B cell (primary cell): ENCODE measurements around the gene TTYH1.

ENCODE experiments used
- EZH2 ChIP-seq: IDR thresholded peaks from 2 replicates; pipeline ENCODE4 v1.6.1; 2012; ENCODE audit warnings: borderline replicate concordance, low read depth, mild to moderate bottlenecking, moderate library complexity, low read length; ENCODE audit not compliant: insufficient read depth, poor library complexity, severe bottlenecking
- TF ChIP-seq, protein P1 (sequence below): fragments of 200-600 bp; IDR thresholded peaks from one replicate; pipeline ENCODE4 v1.8.0; 2022; ENCODE audit warnings: antibody characterized with exemption, mild to moderate bottlenecking

GRCh38 chr19:54373781-54374631 lies 41.3 kb upstream of the TTYH1 start:
- no peak for TF ChIP-seq EZH2
- TF ChIP-seq, protein P1, sequence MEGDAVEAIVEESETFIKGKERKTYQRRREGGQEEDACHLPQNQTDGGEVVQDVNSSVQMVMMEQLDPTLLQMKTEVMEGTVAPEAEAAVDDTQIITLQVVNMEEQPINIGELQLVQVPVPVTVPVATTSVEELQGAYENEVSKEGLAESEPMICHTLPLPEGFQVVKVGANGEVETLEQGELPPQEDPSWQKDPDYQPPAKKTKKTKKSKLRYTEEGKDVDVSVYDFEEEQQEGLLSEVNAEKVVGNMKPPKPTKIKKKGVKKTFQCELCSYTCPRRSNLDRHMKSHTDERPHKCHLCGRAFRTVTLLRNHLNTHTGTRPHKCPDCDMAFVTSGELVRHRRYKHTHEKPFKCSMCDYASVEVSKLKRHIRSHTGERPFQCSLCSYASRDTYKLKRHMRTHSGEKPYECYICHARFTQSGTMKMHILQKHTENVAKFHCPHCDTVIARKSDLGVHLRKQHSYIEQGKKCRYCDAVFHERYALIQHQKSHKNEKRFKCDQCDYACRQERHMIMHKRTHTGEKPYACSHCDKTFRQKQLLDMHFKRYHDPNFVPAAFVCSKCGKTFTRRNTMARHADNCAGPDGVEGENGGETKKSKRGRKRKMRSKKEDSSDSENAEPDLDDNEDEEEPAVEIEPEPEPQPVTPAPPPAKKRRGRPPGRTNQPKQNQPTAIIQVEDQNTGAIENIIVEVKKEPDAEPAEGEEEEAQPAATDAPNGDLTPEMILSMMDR: no peak
